Upper lobe of right lung (tissue), 1 donor: ENCODE results near the gene COL3A1. TPM values are rescaled to one million over a fixed set of nuclear protein-coding genes. Genes with fewer than 3 reads are reported as not detected.
A peak's percentile ranks its signal among the peaks of the same experiment; 100 is the strongest.

Experiments used
- ATAC-seq: fragments of 200-7000 bp; cut with Tn5 transposase; one replicate; pipeline ENCODE4 v1.9.1; 2020; ENCODE audit warnings: mild to moderate bottlenecking, moderate library complexity
- DNase-seq: peaks from one replicate; pipeline ENCODE4 v3.0.0-alpha.2; 2020
- H3K27ac ChIP-seq: fragments of 200-600 bp; one replicate; pipeline ENCODE4 v1.8.0; 2022
- H3K27me3 ChIP-seq: fragments of 200-600 bp; one replicate; pipeline ENCODE4 v1.8.0; 2022; ENCODE audit warnings: mild to moderate bottlenecking
- H3K36me3 ChIP-seq: fragments of 200-600 bp; one replicate; pipeline ENCODE4 v1.8.0; 2022
- H3K4me1 ChIP-seq: fragments of 200-600 bp; one replicate; pipeline ENCODE4 v1.8.0; 2022
- H3K4me3 ChIP-seq: fragments of 200-600 bp; one replicate; pipeline ENCODE4 v1.8.0; 2022; ENCODE audit warnings: mild to moderate bottlenecking
- H3K9me3 ChIP-seq: fragments of 200-600 bp; one replicate; pipeline ENCODE4 v1.8.0; 2022
- CTCF ChIP-seq: fragments of 200-600 bp; IDR thresholded peaks from one replicate; pipeline ENCODE4 v1.8.0; 2022; ENCODE audit warnings: antibody characterized with exemption
- intact Hi-C: fragments of 100-400 bp; cut with DNase I; formaldehyde crosslinking; loops from one replicate; pipeline ENCODE4 v1.11.0; 2022
- total RNA-seq: library from RNA; stranded (reverse); fragmentation: NEBNext Ultra II Directional; extraction: Animal tissue kit (Norgen Biotek cat#: 25700); gene quantifications from one replicate; pipeline ENCODE4 v1.2.1, GENCODE V29; 2021
- donor health status: DM: no; HTN: yes; CAD: no; lungs with severe emphysema.

Gene COL3A1
- total RNA-seq, 1 donor from 2014 or later = 188 TPM

GRCh38 chr2:188978291-188979081, 4.3 kb downstream of the COL3A1 start:
- no peaks in the 10 kb centered on the region for H3K27me3 ChIP-seq
- ATAC-seq = peak; percentile 31
- no peak for DNase-seq
- intact Hi-C loops = loop anchor here (10.0 kb wide), 1 partner anchor 454 kb away; no protein-coding TSS in a partner anchor
- H3K9me3 ChIP-seq = no peaks in the 10 kb centered on the region
- H3K36me3 ChIP-seq = no peaks in the 10 kb centered on the region
- H3K4me1 ChIP-seq = no peaks in the 10 kb centered on the region
- TF ChIP-seq CTCF = peak; percentile 38
- H3K27ac ChIP-seq = peak overlapping the region; percentile 28
- peak overlapping the region; percentile 51 for H3K4me3 ChIP-seq

GRCh38 chr2:188979187-188980114, 5.3 kb downstream of the COL3A1 start:
- Histone ChIP-seq H3K9me3 (no peaks in the 10 kb centered on the region), H3K4me1 (no peaks in the 10 kb centered on the region), H3K27me3 (no peaks in the 10 kb centered on the region), H3K36me3 (no peaks in the 10 kb centered on the region), H3K4me3 (peak overlapping the region; percentile 51), H3K27ac (peak overlapping the region; percentile 28)
- no peak for DNase-seq
- TF ChIP-seq CTCF = no peak
- intact Hi-C loops = loop anchor here (10.0 kb wide), 1 partner anchor 455 kb away; no protein-coding TSS in a partner anchor
- no peak for ATAC-seq

GRCh38 chr2:188983427-188984064, 9.4 kb downstream of the COL3A1 start:
- Histone ChIP-seq H3K4me1 (no peaks in the 10 kb centered on the region), H3K36me3 (peaks cover 11% of the 10 kb centered on the region), H3K27ac (no peak overlapping the region), H3K4me3 (no peak overlapping the region), H3K27me3 (no peaks in the 10 kb centered on the region), H3K9me3 (no peaks in the 10 kb centered on the region)
- no peak for DNase-seq
- peak; percentile 24 for TF ChIP-seq CTCF
- intact Hi-C loops = no loop called here
- no peak for ATAC-seq

DNA sequence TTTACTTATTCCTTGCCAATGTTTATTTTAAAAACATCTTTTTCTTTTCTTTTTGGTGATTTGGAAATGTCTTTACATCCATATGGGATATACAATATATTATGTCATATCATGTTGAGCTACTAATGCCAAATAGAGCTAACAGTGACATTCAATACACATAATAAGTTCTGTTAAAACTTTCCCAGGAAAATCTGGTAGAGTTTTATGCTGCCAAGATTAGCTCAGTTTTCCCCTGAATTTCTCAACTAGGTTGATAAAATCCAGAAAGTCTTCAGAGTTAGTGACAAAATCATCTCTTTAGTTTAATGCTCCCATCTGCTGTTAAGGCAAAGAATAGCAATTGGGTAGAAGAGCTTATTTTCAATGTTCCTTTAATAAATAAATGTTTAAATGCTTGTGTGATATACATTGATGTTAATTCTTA, 9.9 kb downstream of the COL3A1 start:
- intact Hi-C loops = no loop called here
- ATAC-seq (no peak), DNase-seq (no peak)
- no peaks in the 10 kb centered on the region for H3K4me1 ChIP-seq
- TF ChIP-seq CTCF = peak; percentile 22
- H3K9me3 ChIP-seq = no peaks in the 10 kb centered on the region
- no peaks in the 10 kb centered on the region for H3K27me3 ChIP-seq
- H3K4me3 ChIP-seq = no peak overlapping the region
- H3K27ac ChIP-seq = no peak overlapping the region
- peaks cover 11% of the 10 kb centered on the region for H3K36me3 ChIP-seq

- no peak for TF ChIP-seq CTCF
- Histone ChIP-seq H3K27me3 (no peaks in the 10 kb centered on the region), H3K36me3 (peaks cover 17% of the 10 kb centered on the region), H3K4me1 (no peaks in the 10 kb centered on the region), H3K9me3 (no peaks in the 10 kb centered on the region), H3K27ac (no peak overlapping the region), H3K4me3 (no peak overlapping the region)
- DNase-seq (no peak), ATAC-seq (no peak)
- intact Hi-C loops = no loop called here
These were observed 10.5 kb downstream of the COL3A1 start for GRCh38 chr2:188984680-188985079.
